NCI-H1092 treated with DMSO at 0.1 percent for 48 hours (cell line): ENCODE results near the gene KIF2B.
"Not testable (repeated sequence)": the region's sequence is repeated elsewhere in the genome, so short reads cannot be mapped to it uniquely, and the experiment has no call there.

Source experiments
- DNase-seq: peaks from one replicate; lab custom pipeline; 2025; lab: John Stamatoyannopoulos, UW

The KIF2B gene

GRCh38 chr17:53822764-53823163 lies at the start of gene KIF2B:
KIF2B (plus strand) TSS chr17:53822927; CDS start chr17:53823034, 107 bp downstream.
- DNase-seq, result no peak

GRCh38 chr17:53780320-53780719 lies 42.4 kb upstream of the KIF2B start:
- DNase-seq, result no peak

- no peak for DNase-seq
These were observed 31.2 kb upstream of the KIF2B start for GRCh38 chr17:53791551-53791950.

GRCh38 chr17:53792451-53792850 lies 30.3 kb upstream of the KIF2B start:
- DNase-seq, result no peak

- no peak for DNase-seq
These were observed 29.7 kb upstream of the KIF2B start for GRCh38 chr17:53792997-53793396.

GRCh38 chr17:53794875-53795274 lies 27.9 kb upstream of the KIF2B start:
- DNase-seq, result no peak

GRCh38 chr17:53796642-53797041 lies 26.1 kb upstream of the KIF2B start:
- DNase-seq, result no peak

- no peak for DNase-seq
These were observed 25.2 kb upstream of the KIF2B start for GRCh38 chr17:53797501-53797900.

GRCh38 chr17:53804437-53804836 lies 18.3 kb upstream of the KIF2B start:
- no peak for DNase-seq

GRCh38 chr17:53806473-53806872 lies 16.3 kb upstream of the KIF2B start:
- no peak for DNase-seq

- DNase-seq, result no peak
These were observed 15.4 kb upstream of the KIF2B start for GRCh38 chr17:53807286-53807685.

- DNase-seq, result no peak
These were observed 4.5 kb upstream of the KIF2B start for GRCh38 chr17:53818271-53818670.

GRCh38 chr17:53818929-53819328 lies 3.8 kb upstream of the KIF2B start:
- no peak for DNase-seq

GRCh38 chr17:53819956-53820355 lies 2.8 kb upstream of the KIF2B start:
- DNase-seq, result no peak

- no peak for DNase-seq
These were observed 769 bp downstream of the KIF2B start for GRCh38 chr17:53823341-53824050.

- not testable (repeated sequence) for DNase-seq
These were observed 12.0 kb downstream of the KIF2B start for GRCh38 chr17:53834771-53835170.

GRCh38 chr17:53837131-53837530 lies 14.4 kb downstream of the KIF2B start:
- DNase-seq, result no peak

GRCh38 chr17:53844491-53845107 lies 21.9 kb downstream of the KIF2B start:
- no peak for DNase-seq

GRCh38 chr17:53871128-53871527 lies 48.4 kb downstream of the KIF2B start:
- DNase-seq, result not testable (repeated sequence)
